GM18870 (cell line): ENCODE results near the gene MBD4.

Source experiments
- ATAC-seq: cut with Tn5 transposase; IDR thresholded peaks from one replicate; pipeline ENCODE4 v1.9.1; 2021; ENCODE audit warnings: moderate library complexity; ENCODE audit not compliant: unreplicated experiment

The MBD4 gene

DNA sequence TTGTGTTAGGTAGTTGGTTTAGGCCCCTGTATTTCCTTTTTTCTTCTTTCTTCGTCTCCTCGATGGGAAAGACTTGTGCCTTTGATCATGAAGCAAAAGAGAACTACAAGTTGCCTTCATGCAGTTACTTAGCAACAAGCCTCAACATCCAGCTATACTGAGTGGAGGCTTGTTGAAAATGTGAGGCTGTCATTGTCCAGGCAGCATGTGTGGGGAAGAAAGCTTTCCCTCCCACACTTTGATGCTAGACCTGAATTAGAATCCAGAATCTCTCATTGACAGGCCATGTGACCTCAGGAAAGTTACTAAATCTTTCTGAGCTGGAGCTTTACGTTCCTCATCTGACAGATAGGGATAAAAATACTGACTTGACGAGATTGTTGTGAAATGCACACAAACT is 24.0 kb upstream of the MBD4 start:
- no peak for ATAC-seq

DNA sequence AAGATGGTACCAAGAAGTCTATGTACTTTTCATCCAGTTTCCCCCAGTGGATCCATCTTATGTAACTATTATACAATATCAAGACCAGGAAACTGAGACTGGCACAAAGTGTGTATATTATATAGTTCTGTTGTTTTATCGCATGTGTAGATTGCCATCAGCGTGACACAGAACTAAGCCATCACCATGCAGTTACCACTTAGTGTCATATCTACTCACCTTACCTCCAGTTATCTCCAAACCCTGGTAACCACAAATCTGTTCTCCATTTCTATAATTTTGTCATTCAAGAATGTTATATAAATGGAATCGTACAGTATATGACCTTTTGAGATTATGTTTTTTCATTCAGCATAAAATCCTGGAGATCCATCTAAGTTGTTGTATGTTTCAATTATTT is 23.3 kb upstream of the MBD4 start:
- ATAC-seq: no peak

DNA sequence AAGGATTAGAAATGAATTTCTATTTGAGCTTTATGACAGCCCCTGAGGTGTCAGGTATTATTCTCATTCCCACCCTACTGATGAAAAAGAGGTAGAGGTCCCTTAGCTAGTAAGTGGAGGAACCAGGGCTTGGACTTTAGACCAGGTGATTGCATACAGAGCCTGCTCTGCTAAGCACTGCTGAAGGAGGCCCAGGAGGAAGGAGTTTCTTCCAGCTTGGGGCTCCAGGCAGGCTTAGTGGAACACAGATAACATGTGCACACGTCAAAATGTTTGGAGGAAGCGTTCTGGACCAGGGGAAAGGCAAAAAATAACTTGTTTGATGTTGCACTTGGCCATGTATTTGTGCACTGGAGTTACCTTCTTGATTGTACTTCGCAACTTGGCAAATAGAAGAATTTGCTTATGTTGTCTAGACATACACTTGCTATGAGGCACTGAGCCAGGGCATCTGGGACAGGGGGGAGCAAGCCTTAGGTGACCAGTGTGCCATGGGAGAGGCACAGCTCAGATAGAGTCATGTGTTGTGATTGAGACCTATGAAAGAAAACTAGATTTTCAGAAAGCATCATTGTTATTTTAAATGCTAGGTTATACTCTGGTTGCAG is 22.7 kb upstream of the MBD4 start:
- ATAC-seq: no peak

- no peak for ATAC-seq
Observed at GRCh38 chr3:129461461-129462146, 21.9 kb upstream of the MBD4 start.

- ATAC-seq: no peak
Observed at GRCh38 chr3:129461022-129461421, 21.3 kb upstream of the MBD4 start.

GRCh38 chr3:129460572-129460971 is 20.8 kb upstream of the MBD4 start:
- no peak for ATAC-seq

GRCh38 chr3:129460155-129460554 is 20.4 kb upstream of the MBD4 start:
- ATAC-seq: no peak

DNA sequence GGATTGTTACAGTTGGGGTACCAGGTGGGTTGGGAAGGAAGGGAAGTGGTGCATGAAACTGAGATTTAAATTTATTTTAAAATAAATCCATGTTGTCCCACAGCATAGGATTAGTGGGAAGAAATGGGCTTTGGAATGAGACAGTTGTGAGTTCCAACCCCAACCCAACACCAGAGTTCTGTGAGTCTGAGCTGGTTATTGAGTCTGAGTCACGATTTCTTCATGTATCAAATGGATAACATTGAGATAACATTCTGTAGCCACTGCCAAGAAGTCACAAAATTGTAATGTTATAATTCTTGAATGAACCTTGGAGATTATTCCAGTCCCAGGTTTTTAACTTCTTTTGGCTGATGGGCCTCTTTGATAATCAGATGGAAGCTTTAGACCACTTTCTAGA is 14.0 kb upstream of the MBD4 start:
- ATAC-seq: no peak

GRCh38 chr3:129449279-129450115 is 9.7 kb upstream of the MBD4 start:
- ATAC-seq: no peak

DNA sequence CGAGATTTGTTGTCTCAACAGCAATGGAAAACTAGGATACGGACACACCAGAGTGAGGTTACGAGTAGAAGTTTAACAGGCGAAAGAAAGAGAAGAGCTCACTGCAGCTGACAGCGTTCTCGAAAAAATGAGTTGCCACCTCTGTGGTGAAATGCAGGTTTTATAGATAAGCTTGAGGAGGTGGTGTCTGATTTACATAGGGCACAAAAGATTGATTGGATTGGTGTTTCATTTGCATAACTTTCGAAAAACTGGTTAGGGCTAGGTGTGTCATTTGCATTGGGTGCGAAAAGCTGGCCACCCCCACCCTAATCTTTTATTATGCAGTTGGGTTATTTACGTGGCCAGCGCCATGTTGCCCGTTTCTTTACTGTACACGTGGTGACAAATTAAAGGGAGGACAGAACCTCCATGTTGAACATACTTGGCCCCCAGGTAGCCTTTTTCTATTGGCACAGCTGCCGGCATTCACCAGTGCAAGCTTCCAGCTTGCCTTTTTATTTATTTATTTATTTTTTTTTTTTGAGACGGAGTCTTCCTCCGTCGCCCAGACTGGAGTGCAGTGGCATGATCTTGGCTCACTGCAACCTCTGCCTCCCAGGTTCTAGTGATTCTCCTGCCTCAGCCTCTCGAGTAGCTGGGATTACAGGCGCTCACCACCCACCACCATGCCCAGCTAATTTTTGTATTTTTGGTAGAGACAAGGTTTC is 8.6 kb upstream of the MBD4 start:
- ATAC-seq: no peak

DNA sequence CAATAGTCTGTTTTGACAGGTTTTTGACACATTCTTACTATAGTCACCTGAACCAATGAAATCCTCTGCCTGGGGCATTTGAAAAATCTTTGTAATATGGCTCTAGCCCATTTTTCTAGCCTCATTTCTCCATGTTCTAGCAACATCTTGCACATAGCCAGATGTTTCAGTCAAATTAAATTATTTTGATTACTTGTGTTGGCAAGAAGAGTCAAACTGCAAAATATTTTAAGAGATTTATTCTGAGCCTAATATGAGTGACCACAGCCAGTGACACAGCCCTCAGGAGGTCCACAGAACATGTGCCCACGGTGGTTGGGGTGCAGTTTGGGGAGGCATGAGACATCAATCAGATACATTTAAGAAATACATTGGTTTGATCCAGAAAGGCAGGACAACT is 7.2 kb upstream of the MBD4 start:
- no peak for ATAC-seq

DNA sequence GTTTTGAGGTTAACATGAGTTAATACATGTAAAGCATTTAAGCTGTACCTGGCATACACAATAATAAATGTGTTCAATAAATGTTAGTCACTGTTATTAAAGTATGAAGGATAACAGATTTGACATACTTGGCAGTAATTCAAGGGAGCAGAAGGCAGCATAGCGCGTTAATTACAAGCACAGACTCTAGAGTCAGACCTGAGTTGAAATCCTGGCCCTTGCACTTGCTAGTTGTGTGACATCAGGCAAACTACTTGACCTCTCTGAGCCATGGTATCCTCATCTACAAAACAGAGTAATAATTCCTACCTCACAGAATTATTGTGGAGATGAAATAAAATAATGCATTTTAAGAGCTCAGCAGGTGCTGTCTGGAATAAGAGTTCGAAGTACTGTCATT is 5.7 kb upstream of the MBD4 start:
- ATAC-seq: no peak

DNA sequence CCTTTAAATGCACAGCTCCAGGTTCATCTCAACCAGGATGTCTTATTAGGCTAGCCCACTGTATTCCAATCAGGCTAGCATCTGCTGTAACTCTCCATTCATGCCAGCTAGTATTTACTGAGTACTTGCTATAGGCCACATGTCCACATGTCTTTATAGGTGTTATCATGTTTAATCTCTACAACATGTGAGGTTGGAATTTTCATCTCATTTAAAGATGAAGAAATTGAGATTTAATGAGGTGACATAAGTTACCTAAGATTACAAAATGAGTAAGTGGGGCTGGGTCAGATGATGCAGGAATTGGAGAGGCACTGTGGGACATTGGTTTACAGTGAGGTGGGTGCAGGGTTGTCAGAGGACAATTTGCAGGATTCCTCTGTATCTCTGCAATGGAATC is 3.2 kb upstream of the MBD4 start:
- ATAC-seq: no peak

DNA sequence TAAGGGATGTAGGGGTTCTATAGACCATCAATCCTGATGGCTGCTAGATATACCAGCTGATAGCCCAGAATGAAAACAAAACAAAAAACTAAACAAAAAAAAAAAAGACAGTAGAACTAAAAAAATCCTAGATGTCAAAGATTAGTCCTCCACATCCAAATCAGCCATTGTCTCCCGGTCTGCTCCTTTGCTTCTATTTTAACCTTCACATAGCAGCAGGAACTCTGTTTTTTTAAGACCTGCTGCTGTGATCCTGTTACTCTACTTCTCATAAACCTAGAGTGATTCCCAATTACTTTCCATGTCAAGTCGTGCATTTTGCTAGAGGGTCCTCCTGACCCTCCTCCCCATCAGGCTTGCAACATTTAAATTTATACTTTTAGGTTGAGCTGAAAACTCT is 2.7 kb upstream of the MBD4 start:
- no peak for ATAC-seq

GRCh38 chr3:129441782-129442181 is 2.0 kb upstream of the MBD4 start:
- ATAC-seq: no peak

DNA sequence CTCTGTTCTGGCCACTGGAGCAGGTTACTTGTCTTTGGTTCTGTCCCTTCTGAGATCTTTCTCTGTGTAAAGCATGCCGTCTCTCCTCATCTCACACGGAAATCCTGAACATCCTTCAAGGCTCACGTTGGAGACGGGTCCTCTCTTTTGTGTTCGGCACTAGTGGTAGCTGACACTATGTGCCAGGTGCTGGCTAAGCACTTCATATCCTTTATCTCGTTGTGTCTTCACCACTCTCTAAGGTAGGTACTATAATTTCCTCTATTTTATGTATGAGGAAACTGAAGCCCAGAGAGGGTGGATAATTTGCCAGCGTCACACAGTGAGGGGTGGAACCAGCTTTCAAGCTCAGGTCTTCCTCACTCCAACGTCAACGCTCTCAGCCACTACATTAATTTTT is 1.5 kb upstream of the MBD4 start:
- no peak for ATAC-seq

GRCh38 chr3:129440618-129441190 is 956 bp upstream of the MBD4 start:
- no peak for ATAC-seq

GRCh38 chr3:129439226-129439816 is 427 bp downstream of the MBD4 start:
- ATAC-seq: no peak

GRCh38 chr3:129435367-129435766 is 4.4 kb downstream of the MBD4 start:
- no peak for ATAC-seq

DNA sequence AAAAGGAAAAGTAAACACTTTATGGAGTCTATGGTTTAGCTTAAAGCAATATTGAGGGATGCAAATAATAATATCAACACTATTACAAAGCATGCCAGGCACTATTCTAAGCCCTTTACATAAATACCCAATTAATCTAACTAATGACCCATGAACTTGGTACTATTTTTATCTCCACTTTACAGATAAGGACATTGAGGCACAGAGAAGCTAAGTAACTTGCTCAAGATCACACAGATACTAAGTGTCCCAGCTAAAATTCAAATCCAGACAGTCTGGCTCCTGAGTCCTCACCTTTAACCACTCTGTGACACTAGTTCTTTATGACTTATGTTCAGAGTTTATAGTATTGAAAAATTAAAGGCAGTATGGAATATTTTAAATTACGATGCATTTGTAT is 5.6 kb downstream of the MBD4 start:
- ATAC-seq: no peak

- ATAC-seq: no peak
Observed at GRCh38 chr3:129433565-129433964, 6.2 kb downstream of the MBD4 start.
